ENCODE measurements around the gene IRF2BP2. TPM values are rescaled to one million over a fixed set of nuclear protein-coding genes. Genes with fewer than 3 reads are reported as not detected.

IRF2BP2 gene
- total RNA-seq, 2 donors from 2014 or later = 82.7 to 83.3 TPM

- Histone ChIP-seq H3K9me3 (no peaks in the 10 kb centered on the region), H3K27me3 (no peaks in the 10 kb centered on the region), H3K4me1 (peaks cover 31% of the 10 kb centered on the region), H3K27ac (peak overlapping the region in 3 of 4 donors; percentile 81 to 85 (median 83)), H3K4me3 (no peak overlapping the region), H3K36me3 (replicated peaks in 1 of 2; ENCODE audit: insufficient read depth in 1 of 2, low read depth in 2 of 2) (no peaks in the 10 kb centered on the region)
- 88 to 91% methylated on average over 17 of the region's 17 CpGs for WGBS, 2 donors
- ATAC-seq = no peak
- intact Hi-C loops (cut with DNase I) = no loop called here
- TF ChIP-seq CTCF (IDR thresholded peaks at IDR 0.05) (no peak), POLR2A (IDR thresholded peaks at IDR 0.05) (no peak)
- DNase-seq = no peak
These were observed 46.3 kb upstream of the IRF2BP2 start for GRCh38 chr1:234656070-234656895.

- no peaks in the 10 kb centered on the region for H3K9me3 ChIP-seq
- ATAC-seq (no peak), DNase-seq (no peak)
- peaks cover 25% of the 10 kb centered on the region for H3K4me1 ChIP-seq
- 82 to 86% methylated on average over 8 of the region's 8 CpGs for WGBS, 2 donors
- H3K27me3 ChIP-seq = no peaks in the 10 kb centered on the region
- H3K36me3 ChIP-seq (replicated peaks in 1 of 2; ENCODE audit: insufficient read depth in 1 of 2, low read depth in 2 of 2) = no peaks in the 10 kb centered on the region
- no peak overlapping the region for H3K27ac ChIP-seq
- no peak overlapping the region for H3K4me3 ChIP-seq
- no peak for TF ChIP-seq POLR2A (IDR thresholded peaks at IDR 0.05)
- no peak for TF ChIP-seq CTCF (IDR thresholded peaks at IDR 0.05)
- intact Hi-C loops (cut with DNase I) = no loop called here
These were observed 45.5 kb upstream of the IRF2BP2 start for GRCh38 chr1:234655328-234656069.

- Histone ChIP-seq H3K4me3 (no peak overlapping the region), H3K9me3 (no peaks in the 10 kb centered on the region), H3K36me3 (replicated peaks in 1 of 2; ENCODE audit: insufficient read depth in 1 of 2, low read depth in 2 of 2) (no peaks in the 10 kb centered on the region), H3K27ac (no peak overlapping the region), H3K4me1 (peaks cover 25% of the 10 kb centered on the region), H3K27me3 (no peaks in the 10 kb centered on the region)
- intact Hi-C loops (cut with DNase I) = no loop called here
- 82 to 84% methylated on average over 3 of the region's 3 CpGs for WGBS, 2 donors
- no peak for TF ChIP-seq POLR2A (IDR thresholded peaks at IDR 0.05)
- TF ChIP-seq CTCF (IDR thresholded peaks at IDR 0.05) = no peak
- DNase-seq (no peak), ATAC-seq (no peak)
These were observed 44.2 kb upstream of the IRF2BP2 start for GRCh38 chr1:234654002-234654733.

- intact Hi-C loops (cut with DNase I) = no loop called here
- DNase-seq = no peak
- no peak for ATAC-seq
- Histone ChIP-seq H3K4me3 (no peak overlapping the region), H3K36me3 (replicated peaks in 1 of 2; ENCODE audit: insufficient read depth in 1 of 2, low read depth in 2 of 2) (no peaks in the 10 kb centered on the region), H3K4me1 (peaks cover 25% of the 10 kb centered on the region), H3K27me3 (no peaks in the 10 kb centered on the region), H3K9me3 (no peaks in the 10 kb centered on the region), H3K27ac (no peak overlapping the region)
- 87 to 91% methylated on average over 3 of the region's 3 CpGs for WGBS, 2 donors
- TF ChIP-seq CTCF (IDR thresholded peaks at IDR 0.05) (no peak), POLR2A (IDR thresholded peaks at IDR 0.05) (no peak)
These were observed 39.6 kb upstream of the IRF2BP2 start for GRCh38 chr1:234649432-234650081.
